GM21737 (cell line): Measurements from ENCODE around the gene HOXA11.

ENCODE experiments used
- ATAC-seq: cut with Tn5 transposase; IDR thresholded peaks from one replicate; pipeline ENCODE4 v1.9.1; 2021; ENCODE audit warnings: mild to moderate bottlenecking, moderate library complexity; ENCODE audit not compliant: unreplicated experiment

The HOXA11 gene

DNA sequence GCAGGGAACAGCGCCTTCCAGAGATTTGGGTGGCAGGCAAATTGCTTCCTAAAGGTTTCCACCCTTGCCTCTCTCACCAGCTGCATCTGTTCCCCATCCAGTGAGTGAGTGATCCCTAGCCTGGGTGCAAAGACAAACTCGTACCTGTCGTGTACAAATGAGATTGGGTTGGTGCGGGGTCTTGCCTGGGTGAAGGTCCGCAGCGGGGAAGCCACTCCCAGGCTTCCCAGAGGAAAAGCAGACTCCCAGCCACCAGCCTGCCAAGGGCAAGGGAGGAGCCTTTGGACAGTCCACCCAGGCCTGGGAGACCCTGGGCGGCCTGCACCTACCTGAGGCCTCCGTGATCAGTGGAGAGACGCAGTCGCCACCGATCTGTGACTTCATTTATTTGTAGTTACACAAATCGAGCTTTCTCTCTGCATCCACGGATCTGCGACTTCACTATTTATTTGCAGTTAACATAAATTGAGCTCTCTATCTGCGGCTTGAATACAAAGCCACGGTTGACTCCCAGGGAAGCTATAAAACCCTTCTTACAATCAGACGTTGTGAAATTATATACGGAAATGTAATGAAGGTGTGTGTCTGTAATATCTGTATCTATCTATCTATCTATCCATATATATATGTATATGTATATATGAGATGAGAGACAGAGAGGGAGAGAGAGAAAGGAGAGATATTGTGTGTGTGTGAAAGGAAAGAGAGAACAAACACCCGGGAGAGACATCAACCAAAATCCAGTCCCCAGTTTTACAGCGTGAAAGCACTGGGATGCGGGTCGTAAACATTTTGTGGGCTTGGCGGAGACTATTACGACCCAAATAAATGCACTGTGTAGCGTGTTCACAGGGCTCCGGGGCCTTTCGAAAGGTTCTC lies 25.5 kb downstream of the HOXA11 start:
- ATAC-seq, result no peak

DNA sequence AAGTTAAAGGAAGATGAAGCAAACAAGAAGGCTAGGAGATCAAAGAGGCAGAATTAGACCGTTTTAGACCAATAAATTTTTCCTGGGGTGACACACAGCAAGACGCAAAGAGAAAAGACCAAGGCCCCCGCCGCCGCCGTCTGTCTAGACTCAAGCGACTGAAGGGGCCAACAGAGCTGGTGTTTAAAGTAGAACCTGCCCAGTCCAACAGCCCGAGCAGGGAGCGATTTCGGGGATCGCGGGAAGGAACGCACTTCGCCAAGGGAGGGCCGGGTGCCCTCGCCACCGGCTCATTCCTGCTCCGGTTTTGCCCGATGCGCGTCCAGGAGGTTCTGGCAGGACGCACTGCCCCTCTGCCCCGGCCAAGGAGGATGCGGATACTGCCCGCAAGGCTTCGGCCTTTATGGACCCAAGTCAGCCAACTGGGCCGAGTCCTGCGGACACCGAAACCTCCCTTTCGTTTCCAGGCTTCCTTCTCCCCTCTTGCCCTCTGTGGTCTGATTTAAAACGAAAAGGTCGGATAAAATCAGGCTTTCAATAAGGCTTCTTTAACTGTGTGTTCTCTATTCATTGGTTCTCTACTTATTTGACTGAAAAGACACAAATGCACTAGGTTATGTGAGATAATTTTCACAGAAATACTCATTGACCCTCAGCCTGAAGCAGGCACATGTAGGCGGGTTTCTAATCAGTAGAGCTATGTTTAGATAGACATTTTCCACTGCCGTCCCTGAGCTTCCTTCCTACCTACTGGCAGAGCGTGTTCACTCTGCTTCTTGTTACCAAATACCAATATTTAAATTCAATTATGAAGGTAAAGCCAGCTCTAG lies 26.4 kb downstream of the HOXA11 start:
- ATAC-seq, result no peak

DNA sequence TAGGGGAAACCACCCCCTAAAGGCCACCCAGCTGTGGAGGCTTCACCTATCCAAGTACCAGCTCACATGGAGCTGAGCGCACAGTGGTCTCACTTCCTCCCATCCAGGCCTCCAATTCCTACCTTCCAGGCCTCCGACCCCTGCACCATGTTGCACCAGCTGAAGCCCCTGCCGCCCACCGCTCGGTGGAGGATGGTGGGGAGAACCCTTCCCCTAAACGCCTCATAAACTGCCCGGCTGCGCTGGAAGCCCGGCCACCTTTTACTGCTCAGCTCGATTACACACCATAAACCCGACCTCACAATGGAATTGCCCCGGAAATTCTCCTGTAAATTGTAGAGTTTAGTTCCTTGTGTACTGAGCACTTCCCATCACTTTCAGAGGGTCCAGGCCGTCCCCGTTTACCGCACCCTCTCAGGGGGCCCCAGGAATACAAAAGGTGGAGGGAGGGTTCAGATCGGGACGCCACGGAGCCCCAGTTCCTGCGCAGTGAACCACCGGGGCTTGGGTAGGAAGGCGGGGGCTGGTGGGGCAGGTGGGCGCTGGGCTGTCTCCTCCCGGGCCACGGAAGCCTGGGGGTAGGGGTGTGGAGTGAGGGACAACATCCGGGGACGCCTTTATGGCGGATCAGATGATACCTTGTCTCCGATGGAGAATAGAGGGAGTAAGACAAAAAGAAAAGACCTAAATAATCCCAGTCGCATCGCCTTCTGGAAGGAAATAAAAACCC lies 27.2 kb downstream of the HOXA11 start:
- ATAC-seq, result no peak

DNA sequence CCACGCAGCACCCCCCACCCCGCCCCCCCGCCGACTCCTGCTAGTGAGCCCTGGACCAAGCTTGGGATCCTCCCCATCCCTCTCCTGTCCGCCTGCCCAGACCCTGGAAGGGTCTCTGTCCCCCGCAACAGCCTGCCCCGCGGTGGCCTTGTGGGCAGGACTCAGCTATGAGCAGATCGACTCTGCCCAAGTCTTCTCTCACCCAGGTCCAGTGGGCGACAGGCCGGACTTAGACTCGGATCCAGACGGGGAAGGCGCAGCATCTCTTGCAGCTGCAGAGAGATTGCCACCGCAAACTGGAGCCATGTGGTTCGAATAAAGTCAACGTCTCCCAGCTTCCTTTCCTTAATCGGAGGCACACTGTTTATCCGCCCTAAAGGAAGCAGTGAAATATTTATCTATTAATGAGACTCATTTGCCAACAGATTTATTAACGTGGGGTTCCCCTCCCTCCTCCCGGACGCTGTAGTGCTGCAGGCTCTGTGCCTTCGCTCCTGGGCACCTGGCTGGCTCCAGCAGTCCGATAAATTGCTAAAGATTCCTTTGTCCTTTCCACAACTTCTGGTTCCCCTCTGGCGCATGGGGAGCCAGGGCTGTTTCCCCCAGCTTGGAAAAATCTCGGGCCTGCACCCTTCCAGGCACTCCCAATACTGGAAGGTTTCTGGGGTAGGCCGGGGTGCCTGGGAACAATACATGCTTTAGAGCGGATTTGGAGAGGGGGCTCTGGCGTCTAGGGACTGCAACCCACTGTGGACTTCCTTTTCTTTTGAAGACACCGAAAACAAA lies 27.9 kb downstream of the HOXA11 start:
- no peak for ATAC-seq

DNA sequence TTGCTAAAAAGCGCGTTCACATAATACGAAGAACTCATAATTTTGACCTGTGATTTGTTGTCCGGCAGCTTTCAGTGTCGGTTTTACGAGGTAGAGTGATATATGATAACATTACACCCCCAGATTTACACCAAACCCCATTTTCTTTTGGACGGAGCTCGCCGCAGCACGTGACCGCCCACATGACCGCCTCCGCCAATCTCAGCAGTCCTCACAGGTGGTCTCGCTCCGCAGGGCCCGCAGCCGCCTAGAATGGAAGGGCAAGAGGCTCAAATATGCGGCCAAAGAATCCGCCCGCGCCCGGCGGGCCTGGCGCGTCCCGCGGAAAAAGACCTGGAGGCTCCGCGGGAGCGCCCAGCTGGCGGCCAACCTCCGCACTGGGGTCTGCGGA lies 28.5 kb downstream of the HOXA11 start, which contains the start of gene HOXA7:
TSS of gene HOXA7 (minus strand) at position 168 of the 391 bp plus-strand sequence. CDS start at position 38, 130 bp downstream.
- no peak for ATAC-seq

DNA sequence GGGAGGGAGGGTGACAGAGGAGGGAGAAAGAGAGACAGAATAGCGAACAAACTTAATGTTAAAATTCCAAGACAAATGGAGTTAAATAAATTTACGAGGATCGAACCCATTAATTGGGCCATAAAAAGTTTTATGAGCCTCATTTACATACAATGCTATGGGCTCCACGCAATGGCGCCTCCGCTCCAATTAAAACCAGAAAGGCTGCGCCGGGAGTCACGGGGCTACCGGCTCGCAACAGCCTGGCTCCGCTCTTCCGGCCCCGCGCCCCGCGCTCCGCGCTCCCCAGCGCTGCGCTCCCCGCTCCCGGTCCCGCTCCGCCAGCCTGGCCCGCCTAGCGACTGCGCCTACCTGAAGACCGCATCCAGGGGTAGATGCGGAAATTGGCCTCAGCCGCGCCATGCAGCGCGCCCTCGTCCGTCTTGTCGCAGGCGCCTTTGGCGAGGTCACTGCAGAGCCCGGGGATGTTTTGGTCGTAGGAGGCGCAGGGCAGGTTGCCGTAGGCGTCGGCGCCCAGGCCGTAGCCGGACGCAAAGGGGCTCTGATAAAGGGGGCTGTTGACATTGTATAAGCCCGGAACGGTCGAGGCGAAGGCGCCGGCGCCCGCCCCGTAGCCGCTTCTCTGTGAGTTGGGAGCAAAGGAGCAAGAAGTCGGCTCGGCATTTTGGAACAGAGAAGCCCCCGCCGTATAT lies 29.1 kb downstream of the HOXA11 start:
- no peak for ATAC-seq

DNA sequence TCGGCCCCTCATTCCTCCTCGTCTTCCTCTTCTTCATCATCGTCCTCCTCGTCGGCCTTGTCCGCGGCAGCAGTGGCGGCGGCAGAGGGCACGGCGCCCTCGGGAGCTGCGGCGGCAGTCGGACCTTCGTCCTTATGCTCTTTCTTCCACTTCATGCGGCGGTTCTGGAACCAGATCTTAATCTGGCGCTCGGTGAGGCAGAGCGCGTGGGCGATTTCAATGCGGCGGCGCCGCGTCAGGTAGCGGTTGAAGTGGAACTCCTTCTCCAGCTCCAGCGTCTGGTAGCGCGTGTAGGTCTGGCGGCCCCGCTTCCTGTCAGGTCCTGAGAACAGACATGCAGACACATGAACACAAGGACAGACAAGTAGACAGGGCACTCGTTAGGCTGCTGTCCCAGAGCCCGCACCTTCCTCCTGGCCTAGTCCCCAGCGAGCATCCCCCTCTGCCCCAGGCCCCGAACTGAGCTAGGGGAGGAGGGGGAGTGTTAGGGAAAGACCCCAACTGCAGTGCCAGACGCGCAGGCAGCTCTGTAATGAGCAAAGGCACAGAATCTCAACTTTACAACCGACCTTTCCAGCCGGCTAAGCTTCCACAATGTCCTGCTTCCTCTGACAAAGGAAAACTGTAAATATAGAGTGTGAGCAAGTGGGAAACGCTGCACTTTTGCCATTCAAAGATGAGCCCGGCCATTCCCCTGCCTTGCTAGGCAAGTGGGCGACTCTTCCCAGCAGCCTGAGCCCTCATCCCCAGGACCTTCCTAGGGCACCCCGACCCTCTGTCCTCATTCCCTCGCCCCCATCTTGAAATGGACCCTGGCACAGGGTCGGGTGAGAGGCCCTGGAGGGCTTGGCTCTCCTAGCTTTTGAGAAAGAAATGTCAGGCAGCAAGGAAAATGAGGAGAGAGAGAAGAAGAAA lies 29.9 kb downstream of the HOXA11 start:
- no peak for ATAC-seq

DNA sequence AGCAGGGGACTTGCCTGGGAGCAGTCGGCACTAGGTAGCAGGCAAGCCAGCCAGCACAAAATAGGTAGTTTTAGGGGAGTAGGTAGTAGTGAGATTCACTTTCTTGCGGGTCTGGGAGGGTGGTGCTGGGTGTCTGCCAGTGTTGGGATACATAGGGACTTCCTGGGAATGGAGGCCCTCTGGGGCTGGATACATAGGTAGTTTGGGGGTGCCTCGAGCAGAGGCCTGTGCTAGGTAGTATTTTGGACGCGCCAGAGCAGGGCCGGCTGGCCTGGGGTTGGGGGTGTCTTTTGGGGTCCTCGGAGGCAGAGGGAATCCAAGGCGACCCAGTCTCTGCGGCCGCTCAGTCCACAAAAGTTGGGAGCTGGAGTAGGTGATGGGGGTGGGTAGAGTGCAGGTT lies 30.7 kb downstream of the HOXA11 start:
- no peak for ATAC-seq

DNA sequence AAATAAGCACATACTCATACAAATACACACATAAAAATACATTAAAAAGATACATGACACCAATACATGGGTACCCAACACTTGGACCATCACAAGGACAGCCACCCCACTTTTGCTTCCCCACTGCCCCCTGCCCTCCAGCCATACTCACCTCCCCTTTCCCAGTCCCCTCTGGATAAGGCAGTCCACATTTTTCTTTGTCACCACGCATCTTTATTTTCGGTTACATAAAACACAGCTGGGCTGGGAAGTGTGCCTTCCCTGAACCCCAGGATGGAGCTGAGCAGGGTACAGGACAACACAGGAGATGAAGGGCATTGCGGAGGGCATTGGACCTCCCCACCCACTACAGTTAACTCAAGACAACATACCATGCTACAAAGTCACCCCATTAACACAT lies 31.5 kb downstream of the HOXA11 start:
- ATAC-seq, result no peak

DNA sequence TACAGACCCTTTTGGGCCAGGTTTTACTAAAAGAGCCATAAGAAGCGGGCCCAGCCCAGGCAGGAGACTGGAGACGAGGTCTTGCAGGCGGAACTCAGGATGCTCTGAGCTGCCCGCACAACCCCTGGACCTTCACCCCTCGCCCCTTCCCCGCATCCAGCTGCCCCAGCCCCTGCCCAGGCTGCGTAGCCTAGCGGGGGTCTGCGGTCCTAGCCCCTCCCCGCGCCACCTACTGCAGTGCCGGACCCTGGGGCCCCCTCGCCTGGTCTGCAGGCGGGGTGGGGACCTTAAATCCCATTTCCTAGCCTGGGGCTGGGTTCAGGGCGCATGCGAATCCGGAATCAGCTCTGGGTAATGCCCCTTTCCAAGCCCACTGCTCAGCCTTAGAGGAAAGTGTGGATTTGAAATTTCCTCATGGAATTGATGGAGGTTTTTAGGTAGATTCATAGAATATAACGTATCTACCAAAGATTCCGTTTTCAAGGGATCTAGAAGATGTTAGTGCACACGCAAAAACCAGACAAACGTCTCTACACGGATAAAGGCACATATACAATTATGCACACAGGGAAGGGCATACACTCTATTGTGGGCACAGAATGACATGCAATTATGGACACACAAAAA lies 32.1 kb downstream of the HOXA11 start:
- no peak for ATAC-seq

DNA sequence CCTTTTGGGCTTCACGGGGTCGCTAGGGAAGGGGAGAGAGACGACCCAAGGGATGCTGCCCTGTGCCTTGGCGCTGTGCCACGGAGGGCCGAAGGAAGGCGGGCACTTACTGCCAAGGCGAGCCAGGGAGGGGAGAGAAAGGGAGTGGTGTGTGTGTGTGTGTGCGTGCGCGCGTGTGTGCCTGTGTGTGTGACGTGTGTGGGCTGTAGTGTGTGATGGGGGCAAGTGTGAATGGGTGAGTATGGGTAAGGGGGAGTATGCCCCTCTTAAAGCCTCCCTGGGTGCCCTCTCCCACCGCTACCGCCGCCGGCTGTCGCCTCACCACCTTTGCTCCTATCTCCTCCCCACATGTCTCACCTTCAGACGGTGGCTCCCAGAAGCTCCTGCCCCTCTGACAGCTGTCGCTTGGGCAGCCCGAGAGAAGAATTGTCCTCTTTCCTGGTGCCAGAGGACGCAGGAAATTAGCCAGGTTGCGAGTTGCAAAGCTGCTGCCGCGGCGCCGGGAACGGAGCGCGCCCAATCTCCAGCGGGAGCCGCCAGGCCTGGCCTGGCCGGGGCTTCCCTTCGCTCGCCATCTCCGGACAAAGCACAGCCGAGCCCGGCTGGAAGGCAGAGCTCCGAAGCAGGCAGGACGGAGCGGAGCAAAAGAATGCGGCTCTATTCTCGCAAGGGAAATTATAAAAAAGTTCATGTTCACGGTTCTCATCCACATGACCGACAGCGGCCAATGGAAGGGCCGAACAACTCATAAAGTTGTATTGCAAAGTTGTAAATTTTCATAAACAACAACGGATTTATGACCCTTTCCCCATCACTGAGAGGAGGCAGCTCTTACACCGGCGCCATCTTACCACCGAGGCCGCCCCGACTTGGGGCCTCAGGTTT lies 32.9 kb downstream of the HOXA11 start, which contains the start of gene HOXA3:
TSS of gene HOXA3 (minus strand) at position 653 of the 885 bp plus-strand sequence. CDS start 41,943 bp downstream, outside the sequence.
- no peak for ATAC-seq

DNA sequence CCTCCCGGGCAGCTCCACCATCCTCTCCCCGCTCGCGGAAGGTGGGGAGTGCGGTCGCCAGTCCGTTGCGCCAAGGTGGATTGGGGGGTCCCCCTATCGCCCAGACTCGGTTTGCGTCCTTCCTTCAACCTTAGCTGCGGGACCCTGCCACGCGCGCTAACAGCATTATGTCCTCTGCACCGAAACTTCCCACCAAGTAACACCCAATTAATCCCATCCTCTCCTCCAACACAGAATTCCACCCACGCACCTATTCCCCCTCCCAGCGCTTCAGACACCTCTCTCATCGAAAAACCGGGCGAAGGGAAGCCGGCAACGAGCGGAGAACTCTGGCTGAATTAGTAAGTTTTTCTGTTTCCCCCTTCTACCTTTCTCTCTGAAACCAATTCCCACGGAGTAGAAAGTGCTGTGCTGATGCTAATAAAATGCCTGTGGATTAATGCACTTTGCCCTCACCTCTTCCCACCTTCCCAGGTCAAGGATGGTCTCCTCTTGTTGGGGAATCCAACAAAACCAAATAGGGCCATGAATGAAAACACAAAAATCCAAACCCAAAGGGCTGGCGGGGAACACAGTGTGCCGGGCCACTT lies 33.6 kb downstream of the HOXA11 start:
- no peak for ATAC-seq

DNA sequence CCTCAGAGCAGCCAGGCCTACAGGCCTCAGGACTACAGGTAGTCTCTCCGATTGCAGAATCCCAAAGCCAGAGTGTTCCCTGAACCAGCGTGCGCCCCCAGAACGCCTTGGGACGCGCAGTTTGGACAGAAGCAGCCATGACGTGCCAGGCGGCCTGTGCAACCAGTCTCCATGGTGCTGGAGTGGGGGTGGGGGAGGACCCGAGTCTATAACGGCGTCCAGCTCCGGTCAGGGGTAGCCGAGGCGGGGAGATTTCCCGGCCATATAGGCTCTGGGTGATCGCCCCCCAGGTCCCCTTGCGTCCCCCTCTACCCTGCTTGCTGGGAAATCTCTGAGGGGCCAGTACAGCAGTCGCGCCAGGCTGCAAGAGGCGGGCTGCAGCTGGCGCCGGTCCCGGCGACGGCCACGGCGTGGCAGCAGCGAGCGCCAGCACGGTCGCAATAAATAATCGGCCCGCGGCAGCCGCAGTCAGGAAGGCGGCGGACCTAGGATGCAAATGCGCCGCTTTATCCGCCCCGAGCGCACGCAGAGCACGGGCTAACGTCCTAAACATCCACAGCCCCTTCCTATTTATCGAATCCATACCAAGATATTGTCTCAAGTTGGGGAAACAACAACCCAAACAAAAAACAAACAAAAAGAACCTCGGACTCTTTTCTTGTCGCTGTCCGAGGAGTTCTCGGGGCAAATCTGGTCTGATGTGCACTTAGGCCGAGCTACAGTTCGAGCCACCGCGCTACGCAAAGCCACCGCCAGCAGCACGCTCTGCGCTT lies 34.3 kb downstream of the HOXA11 start:
- ATAC-seq, result peak; percentile 61

DNA sequence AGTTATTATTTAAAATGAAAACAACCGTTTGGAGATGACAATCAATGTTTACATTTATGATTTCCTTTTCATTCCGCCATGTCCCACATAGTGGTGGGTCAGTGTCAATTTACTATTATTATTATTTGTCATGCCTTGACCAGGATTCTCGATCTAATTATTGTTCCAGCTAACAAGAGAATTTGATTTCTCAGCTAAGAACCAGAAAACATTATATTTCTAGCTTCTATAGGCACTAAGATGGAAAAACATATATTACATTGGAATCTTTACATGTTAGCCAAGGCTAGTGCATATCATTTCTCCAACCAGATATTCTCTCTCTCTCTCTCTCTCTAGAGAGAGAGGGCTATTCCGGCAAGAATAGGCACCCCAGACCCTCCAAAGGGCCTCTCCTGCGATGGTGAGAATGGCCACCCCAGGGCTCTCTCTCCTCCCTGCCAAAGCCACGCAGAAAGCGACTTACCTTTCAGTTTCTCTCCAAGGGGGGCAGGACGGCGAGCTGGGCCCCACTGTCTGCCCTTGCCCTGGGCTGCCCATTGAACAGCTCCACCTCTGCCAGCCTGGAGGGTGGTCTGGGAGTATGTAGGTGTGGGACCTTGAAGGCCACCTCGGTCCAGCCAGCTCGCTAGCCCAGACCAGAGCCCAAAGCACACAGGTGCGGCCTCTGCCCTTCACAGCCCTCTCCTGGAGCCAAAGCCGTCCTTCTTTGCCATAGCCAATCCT lies 35.0 kb downstream of the HOXA11 start:
- ATAC-seq, result no peak
